GM20431 (cell line): ENCODE measurements around the gene AMPH.

Experiments used
- in situ Hi-C: fragments of 300-500 bp; cut with MseI, MboI; formaldehyde crosslinking; loops from one replicate; pipeline ENCODE4 v1.15.0; 2020; ENCODE audit warnings: low sequenced_read_pairs; ENCODE audit not compliant: unreplicated experiment

Gene AMPH

DNA sequence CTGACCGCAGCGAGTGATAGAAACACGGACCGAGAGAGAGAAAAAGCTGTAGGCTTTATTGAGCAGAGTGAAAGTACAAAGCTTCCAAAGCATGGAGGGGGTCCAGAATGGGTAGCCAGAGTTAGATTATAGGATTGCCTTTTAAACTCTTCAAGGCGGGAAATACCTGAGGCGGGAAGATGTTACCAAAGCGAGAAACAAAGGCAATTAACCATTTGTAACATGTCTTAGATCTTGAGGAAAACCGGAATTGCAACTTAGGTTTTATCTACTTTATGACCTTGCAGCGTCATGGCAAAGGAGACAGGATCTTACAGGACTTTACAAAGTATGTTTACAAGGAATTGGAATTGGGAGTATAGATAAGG is 295.0 kb downstream of the AMPH start:
- in situ Hi-C loops: loop anchor here (25.0 kb wide), 2 partner anchors 224 to 424 kb away; partner anchors contain the start of genes EPDR1 and SFRP4

DNA sequence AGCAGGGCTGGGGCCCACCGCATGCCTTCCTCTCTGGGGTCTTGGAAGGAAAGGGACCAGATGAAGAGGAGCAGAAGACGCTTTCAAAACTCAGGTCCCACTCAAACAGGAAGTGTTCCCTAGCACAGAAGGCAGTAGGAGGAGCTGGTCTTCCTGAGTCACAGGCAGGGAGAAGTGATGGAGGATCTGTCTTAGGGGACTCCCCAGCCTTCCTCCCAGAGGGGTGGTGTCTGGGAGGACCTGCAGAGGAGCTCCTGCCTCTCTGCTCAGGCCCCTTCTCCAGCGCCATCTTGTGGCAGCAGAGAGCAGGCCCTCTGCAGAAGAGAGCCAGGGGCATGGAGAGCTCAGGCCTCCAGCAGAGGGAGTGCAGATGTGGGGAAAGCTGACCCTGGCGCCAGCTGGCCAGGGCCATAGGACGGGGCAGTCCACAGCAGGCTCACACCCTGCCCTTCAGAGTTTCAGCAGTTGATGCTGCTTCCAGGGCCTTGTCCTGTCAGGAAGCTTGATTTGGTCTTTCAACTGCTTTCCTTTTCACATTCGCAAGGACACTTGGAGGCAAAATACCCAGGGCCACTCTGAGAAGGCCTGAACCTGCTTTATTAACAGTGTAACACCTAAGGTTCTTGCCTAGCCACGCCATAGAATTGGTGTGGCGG is 295.6 kb downstream of the AMPH start:
- in situ Hi-C loops: loop anchor here (25.0 kb wide), 2 partner anchors 223 to 423 kb away; partner anchors contain the start of genes EPDR1 and SFRP4

DNA sequence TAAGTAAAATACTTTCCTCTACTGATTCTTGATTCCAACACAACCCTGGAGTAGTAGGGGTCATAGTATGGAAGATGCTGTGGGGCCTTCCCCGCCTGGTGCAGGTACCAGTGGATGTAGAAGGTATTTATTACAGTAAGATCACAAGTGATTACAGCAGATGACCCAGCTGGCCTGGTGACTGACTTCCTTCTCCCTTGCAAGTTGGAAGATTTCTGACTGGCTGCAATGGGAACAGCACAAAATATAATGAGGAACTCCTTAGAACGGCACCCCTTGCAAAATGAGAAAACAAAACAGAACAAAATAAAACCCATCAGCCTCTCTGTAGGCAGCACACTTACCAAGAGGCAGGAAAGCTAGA is 296.1 kb downstream of the AMPH start:
- in situ Hi-C loops: loop anchor here (25.0 kb wide), 2 partner anchors 223 to 423 kb away; partner anchors contain the start of genes EPDR1 and SFRP4

DNA sequence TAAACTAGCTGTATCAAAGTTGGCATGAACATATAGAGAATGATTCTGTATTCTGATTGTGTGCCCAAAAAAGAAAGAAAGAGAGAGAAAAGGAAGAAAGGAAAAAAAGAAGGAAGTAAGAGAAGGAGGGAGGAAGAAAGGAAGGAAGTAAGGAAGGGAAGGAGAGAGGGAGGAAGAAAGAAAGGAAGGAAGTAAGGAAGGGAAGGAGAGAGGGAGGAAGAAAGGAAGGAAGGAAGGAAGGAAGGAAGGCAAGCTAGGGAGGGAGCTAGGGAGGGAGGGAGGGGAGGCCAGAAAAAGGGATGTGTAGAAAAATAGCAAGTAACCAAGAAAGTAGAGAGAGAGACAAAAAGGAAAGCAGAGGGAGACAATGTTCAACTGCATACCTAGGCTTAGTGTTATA is 297.0 kb downstream of the AMPH start:
- in situ Hi-C loops: loop anchor here (25.0 kb wide), 2 partner anchors 222 to 422 kb away; partner anchors contain the start of genes EPDR1 and SFRP4
